ENCODE data around the gene NRGN. TPM values are rescaled to one million over a fixed set of nuclear protein-coding genes. Genes with fewer than 3 reads are reported as not detected.

The NRGN gene
- 10 to 100 TPM in 3 of 4 donors, 1 to 10 TPM in 1; 5.6 to 29.4 (median 17.9) TPM for polyA plus RNA-seq (ENCODE audit: insufficient read length in 4 of 4)

DNA sequence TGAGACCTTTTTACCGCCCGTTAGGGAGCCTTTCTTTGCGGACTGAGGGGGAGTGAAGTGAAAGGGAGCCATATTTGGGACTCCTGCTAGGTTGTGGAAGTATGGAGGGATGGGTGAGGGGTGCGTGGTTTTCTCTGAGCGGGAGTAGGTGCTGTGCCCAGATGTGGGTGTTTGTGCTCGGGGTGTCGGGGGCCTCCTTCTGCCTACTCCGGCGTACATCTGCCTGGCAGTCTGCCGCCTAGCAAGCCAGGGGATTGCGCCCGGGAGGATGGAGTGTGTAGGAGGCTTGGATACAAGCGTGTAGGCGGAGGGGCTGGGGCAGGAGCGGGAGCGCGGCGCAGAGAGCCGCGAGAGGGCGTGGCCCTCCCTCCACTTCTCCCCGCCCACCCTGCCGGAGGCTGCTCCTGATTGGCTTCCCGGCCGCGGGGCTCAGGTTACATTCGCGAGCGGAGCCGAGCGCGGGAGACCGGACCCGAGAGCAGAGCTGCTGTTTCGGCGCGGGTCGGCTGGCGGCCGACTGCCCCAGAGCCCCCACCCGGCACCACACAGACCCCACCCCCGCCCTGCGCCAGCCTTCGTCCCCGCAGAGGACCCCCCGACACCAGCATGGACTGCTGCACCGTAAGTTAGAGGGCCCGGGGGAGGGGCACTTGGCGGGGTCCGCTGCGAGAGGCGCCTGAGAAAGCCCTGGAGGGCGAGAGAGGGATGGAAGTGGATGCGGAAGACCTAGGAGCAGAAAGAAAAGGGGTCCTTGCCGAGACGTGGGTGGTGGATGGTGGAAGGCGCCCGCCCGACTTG lies at the start of gene NRGN:
Gene NRGN, plus strand, starts transcription at position 464 of the 798 bp plus-strand sequence. Its CDS starts 143 bp downstream, at position 607.
- DNase-seq (ENCODE audit: low read depth in 4 of 4, low spot score in 3 of 4), result peak; percentile 77 to 89 (median 86)

DNA sequence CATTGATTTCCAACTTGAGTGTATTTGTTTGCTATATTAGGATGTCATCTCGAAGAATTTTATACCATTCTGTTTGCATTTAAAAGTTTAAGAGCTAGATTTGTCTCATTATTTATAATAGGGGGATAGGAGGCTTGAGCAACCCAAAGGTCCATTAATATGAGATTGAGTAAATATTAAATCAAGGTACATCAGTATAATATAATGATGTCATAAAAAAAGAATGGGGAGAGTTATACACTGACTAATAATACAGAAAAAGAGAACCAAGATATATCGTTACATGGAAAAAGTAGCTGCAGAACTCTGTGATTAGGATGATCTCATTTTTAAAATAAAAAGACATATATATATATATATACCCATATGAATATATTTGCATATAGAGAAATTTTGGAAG lies 46.6 kb upstream of the NRGN start:
- no peak for DNase-seq (ENCODE audit: low read depth in 4 of 4, low spot score in 3 of 4)

GRCh38 chr11:124699547-124699946 lies 40.2 kb upstream of the NRGN start:
- no peak for DNase-seq (ENCODE audit: low read depth in 4 of 4, low spot score in 3 of 4)

GRCh38 chr11:124700028-124700427 lies 39.7 kb upstream of the NRGN start:
- DNase-seq (ENCODE audit: low read depth in 4 of 4, low spot score in 3 of 4), result no peak

- DNase-seq (ENCODE audit: low read depth in 4 of 4, low spot score in 3 of 4), result no peak
These were observed 31.9 kb upstream of the NRGN start for GRCh38 chr11:124707829-124708228.

GRCh38 chr11:124712392-124712791 lies 27.4 kb upstream of the NRGN start:
- no peak for DNase-seq (ENCODE audit: low read depth in 4 of 4, low spot score in 3 of 4)

- DNase-seq (ENCODE audit: low read depth in 4 of 4, low spot score in 3 of 4), result no peak
These were observed 23.2 kb upstream of the NRGN start for GRCh38 chr11:124716591-124716990.

DNA sequence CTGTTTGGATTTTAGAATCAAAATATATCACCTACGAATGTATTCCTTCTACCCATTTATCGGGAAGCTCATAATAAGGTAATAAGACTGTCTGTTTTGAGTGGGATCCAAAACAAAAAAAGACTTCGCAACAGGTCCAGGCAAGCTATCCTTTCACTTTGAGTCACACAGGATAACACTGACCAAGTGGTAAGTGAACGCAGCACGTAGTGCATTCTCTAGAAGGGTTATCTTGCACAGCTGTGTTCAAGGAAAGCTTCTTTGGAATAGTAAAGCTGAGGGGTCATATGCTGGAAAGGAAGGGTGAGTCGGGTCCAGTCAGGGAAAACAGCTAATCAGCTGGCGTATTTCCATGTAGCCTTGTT lies 22.3 kb upstream of the NRGN start:
- no peak for DNase-seq (ENCODE audit: low read depth in 4 of 4, low spot score in 3 of 4)

GRCh38 chr11:124717786-124718651 lies 21.7 kb upstream of the NRGN start:
- no peak for DNase-seq (ENCODE audit: low read depth in 4 of 4, low spot score in 3 of 4)

- no peak for DNase-seq (ENCODE audit: low read depth in 4 of 4, low spot score in 3 of 4)
These were observed 20.9 kb upstream of the NRGN start for GRCh38 chr11:124718801-124719200.

DNA sequence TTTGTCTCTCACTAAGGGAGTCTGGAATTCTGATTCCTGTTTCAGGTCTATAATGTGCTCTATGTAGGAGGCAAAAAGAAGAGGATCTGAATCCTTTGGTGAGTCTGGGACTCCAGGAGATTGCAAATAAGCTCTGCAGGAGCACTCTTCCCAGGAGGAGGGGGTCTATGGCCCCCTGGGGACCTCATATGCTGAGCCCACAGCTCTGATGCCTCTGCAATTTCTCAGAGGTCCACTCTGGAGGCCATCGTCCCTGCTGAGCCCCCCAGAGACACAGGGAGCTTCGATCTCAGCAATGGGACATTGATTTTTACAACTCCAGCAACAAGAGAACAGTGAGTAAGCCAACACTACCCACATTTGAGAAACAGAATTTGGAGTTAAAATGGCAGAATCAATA lies 20.2 kb upstream of the NRGN start:
- no peak for DNase-seq (ENCODE audit: low read depth in 4 of 4, low spot score in 3 of 4)

DNA sequence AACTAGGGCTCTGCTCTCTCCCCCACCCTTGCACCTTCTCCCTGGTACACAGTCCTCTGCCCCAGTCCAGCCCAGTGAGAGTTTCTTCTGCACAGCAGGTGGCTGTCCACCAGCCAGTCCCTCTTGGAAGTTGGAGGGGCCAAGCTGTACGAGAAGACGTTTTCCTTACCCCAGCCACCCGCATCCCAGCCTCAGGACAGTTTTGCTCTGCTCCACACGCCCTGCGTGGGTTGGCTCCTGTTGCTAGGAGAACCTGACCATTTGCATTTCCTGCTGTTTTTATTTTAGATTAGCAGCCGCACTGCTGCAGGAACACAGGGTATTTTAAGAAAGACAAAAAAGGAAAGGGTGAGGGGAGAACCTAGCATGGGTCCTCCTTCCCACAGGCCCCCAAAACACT lies 17.6 kb upstream of the NRGN start:
- no peak for DNase-seq (ENCODE audit: low read depth in 4 of 4, low spot score in 3 of 4)

DNA sequence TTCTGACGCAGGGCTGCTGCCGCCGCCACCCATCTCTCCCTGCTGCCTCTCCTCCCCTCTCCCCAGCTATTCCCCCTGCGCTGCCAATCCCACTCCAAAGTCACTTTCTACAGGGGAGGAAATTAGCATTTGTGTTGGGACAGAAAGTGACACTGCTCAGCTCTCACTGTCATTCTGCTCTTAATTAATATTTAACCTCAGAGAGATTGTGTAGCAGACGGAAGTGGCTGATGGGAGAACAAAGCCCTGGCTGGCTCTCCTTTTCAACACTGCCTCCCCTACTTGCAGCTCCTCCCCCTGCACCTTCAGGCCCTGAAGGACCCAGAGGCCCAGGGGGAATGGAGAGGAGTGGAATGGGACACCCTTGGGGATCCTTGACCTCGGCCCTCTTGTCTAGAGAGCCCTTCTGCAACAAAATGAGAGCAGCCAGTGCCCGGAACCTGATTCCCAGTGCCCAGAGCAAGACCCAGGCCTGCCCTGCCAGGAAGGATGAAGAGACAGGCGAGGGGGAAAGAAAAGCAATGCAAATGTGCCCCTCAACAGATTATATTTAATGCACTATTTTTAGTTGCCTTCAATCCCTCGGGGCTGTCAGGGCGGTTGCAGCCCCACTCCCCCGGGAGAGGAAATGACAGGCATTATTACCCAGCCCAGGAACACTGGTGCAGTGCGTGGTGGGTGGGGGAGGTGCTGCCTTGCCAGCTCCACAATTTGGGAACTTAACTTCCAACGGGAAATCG lies 14.6 kb upstream of the NRGN start:
- no peak for DNase-seq (ENCODE audit: low read depth in 4 of 4, low spot score in 3 of 4)

- no peak for DNase-seq (ENCODE audit: low read depth in 4 of 4, low spot score in 3 of 4)
These were observed 14.0 kb upstream of the NRGN start for GRCh38 chr11:124725719-124726105.

GRCh38 chr11:124727474-124727873 lies 12.3 kb upstream of the NRGN start:
- no peak for DNase-seq (ENCODE audit: low read depth in 4 of 4, low spot score in 3 of 4)

- no peak for DNase-seq (ENCODE audit: low read depth in 4 of 4, low spot score in 3 of 4)
These were observed 11.6 kb upstream of the NRGN start for GRCh38 chr11:124728134-124728533.

GRCh38 chr11:124729571-124729970 lies 10.2 kb upstream of the NRGN start:
- DNase-seq (ENCODE audit: low read depth in 4 of 4, low spot score in 3 of 4), result no peak

DNA sequence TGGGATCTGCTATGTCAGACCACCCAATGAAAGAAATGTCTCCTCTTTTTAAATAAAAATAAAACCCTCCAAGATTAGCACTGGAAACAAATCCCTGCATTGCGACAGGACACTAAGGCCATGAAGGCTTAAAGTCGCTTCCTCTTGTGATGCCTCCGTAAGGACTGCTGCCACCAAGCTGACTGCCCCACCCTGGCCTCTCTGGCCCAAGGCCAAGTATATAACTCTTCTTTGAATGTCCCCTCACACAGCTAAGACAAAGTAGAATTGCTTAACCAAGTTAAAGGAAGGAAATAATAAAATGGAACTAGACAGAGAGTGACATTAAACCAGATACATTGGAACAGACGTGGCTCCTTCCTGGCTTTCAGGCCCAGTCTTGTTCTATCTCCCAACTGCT lies 7.5 kb upstream of the NRGN start:
- DNase-seq (ENCODE audit: low read depth in 4 of 4, low spot score in 3 of 4), result no peak

- no peak for DNase-seq (ENCODE audit: low read depth in 4 of 4, low spot score in 3 of 4)
These were observed 3.0 kb upstream of the NRGN start for GRCh38 chr11:124736736-124737135.

GRCh38 chr11:124737638-124738305 lies 2.0 kb upstream of the NRGN start:
- no peak for DNase-seq (ENCODE audit: low read depth in 4 of 4, low spot score in 3 of 4)
